Inflammatory macrophage (primary cell): ENCODE data around the gene ZNF320.
"Not testable (repeated sequence)": the region's sequence is repeated elsewhere in the genome, so short reads cannot be mapped to it uniquely, and the experiment has no call there.

Experiments used
- DNase-seq, 2 donors: peaks; one replicate each; pipeline ENCODE4 v3.0.0-alpha.2; 2020 to 2022
- total RNA-seq, 18 experiments: gene quantifications; one replicate each; lab custom pipeline; 2026; ENCODE audit warnings: mixed read lengths in 6 of 18, inconsistent platforms in 2 of 18; lab: John Stamatoyannopoulos, UW

Gene ZNF320
- total RNA-seq, result 6.4 to 36.3 (median 22.6) reads per million in 18 experiments

DNA sequence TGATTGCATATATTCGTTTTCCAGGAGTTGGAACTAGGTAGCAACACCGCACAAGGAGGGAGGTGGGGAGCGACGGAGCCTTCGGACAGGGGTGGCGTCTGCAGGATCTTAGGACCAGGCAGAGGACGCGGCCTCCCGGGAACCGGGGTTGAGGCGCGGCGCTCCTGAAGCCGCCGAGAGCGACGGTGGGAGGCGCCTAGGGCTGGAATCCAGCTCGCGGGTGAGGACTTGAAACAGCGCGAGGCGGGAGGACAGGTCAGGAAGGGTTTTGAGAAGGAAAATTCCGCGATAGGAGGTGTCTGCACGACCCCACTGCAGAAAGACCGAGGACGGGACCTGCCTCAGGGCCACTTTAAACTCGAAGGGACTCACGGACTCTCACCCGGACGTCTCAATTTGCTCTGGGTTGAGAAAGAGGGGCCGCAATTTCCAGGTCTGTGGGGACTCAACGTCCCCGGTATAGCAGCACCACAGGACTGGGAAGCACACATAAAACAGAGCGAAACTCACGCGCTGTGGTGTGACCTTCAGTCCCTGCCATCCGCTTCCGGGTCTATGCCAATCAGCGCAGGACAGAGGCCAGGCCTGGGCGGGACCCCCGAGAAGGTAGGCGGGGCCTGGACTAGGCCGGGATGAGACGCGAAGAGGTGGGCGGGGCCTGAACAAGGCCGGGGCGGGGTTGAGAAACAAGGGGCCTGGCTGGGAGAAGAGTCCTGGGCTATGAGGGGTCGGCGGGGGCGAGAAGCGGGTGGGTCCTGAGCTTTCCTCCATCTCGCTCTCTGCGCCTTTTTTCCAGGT is at the start of gene ZNF320:
Gene ZNF320 (minus strand): TSS at position 498 of the 798 bp plus-strand sequence. CDS start 7,380 bp downstream, outside the sequence.
- peak; percentile 97 to 98 for DNase-seq

DNA sequence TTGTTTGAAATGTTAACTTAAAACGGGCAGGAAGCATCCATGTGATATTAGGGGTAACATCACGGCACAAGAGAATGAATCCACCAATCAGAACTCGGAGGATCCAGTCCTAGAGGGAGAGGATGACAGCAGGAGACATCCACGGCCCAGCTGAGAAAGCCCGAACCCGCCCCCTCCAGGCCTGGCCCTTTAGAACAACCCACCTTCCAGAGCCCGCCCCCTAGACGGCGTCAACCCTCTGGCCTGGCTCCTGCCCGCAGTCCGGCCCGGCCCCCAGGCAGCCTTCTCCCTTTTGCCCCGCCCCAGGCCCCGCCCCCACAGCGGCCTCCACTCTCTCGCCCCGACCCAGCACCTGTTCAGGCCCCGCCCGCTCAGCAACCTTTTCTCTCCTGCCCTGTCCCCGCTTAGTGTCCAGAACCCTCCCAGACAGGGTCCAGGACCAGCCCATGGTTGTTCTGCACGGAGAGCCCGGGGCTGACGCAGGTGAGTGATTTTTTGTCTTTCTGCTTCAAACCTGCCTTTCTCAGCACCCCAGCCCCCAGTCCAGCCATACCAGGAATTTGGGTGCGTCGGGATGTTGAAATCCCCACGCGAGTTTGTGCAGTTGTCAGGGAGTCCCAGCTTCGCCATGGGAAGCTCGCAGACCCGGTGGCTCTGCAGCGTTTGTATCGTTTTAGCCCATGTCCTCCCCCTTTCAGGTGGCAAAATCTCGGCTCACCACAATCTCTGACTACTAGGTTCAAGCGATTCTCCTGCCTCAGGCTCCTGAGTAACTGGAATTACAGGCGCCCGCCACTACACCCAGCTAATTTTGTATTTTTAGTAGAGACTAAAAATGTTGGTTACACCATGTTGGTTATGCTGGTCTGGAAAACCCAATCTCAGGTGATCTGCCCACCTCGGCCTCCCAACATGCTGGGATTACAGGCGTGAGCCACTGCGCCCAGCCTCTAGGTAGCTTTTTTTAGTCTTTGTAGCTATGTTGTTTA is 49.2 kb upstream of the ZNF320 start:
- no peak for DNase-seq

DNA sequence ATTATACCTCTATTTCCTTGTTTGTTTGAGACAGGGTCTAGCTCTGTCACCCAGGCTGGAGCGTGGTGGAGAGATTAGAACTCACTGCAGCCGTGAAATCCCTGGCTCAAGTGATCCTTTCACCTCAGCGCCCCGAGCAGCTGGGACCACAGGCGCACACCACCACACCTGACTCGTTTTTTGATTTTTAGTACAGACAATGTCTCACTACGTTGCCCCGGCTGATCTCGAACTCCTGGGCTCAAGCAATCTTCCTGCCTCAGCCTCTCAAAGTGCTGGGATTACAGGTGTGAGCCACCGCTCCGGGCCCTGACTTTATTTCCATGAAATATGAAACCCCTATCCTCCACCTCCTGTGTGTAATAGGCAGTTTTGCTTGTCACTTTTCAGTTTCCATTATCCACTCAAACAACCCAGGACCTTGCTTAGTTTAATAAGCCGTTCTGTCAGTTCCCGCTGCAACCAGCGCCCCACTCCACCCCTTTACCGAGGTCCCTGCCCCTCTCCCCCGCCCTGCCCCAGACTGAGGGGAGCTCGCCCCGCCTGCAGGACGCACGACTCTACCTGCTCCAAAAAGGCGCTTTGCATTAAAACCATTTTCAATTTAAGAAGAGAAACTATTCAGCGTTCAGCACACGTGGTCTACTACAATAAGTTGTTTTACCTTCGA is 48.4 kb upstream of the ZNF320 start:
- DNase-seq, result no peak

DNA sequence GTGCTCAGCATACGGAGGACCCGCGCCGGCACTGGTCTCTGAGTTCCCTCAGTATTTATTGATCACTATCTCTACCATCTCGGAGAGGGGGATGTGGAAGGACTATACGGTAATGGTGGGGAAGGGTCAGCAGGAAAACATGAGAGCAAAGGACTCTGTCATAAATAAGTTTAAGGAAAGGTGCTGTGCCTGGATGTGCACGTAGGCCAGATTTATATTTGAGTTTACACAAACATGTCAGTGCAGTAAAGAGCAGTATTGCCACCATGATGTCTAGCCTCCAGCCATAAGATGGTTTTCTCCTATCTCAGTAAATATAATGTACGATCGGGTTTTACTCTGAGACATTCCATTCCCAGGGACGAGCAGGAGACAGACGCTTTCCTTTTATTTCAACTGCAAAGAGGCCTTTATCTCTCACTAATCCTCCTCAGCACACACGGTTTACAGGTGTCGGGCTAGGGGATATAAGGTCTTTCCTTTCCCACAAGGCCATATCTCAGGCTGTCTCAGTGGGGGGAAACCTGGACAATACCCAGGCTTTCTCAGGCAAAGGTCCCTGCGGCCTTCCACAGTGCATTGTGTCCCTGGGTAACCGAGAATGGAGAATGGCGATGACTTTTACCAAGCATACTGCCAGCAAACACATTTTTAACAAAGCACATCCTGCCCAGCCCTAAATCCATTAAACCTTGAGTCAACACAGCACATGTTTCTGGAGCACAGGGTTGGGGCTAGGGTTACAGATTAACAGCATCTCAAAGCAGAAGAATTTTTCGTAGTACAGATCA is 47.5 kb upstream of the ZNF320 start:
- not testable (repeated sequence) for DNase-seq

DNA sequence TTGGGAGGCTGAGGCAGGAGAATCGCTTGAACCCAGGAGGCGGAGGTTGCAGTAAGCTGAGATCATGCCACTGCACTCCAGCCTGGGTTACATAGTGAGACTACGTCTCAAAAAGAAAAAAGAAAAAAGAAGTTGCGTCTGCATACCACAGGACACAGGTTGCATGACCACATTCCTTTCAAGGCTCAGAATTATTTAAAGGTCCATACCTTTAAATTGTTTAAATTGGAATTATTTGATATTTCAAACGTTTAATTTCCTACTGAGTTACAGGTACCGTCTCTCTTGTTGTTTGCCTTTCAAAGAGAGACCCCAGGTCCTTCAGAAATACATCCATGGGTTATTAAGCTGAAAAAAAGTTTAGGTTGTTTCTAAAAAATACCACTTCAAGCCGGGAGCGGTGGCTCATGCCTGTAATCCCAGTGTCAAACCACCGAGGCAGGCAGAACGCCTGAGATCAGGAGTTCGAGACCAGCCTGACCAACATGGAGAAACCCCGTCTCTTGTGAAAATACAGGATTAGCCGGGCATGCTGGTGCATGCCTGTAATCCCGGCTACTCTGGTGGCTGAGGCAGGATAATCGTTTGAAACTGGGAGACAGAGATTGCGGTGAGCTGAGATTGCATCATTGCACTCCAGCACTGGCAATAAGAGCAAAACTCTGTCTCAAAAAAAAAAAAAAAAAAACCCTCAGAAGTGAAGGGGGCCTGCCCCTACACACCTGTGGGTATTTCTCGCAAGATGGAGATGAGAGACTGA is 46.6 kb upstream of the ZNF320 start:
- no peak for DNase-seq

DNA sequence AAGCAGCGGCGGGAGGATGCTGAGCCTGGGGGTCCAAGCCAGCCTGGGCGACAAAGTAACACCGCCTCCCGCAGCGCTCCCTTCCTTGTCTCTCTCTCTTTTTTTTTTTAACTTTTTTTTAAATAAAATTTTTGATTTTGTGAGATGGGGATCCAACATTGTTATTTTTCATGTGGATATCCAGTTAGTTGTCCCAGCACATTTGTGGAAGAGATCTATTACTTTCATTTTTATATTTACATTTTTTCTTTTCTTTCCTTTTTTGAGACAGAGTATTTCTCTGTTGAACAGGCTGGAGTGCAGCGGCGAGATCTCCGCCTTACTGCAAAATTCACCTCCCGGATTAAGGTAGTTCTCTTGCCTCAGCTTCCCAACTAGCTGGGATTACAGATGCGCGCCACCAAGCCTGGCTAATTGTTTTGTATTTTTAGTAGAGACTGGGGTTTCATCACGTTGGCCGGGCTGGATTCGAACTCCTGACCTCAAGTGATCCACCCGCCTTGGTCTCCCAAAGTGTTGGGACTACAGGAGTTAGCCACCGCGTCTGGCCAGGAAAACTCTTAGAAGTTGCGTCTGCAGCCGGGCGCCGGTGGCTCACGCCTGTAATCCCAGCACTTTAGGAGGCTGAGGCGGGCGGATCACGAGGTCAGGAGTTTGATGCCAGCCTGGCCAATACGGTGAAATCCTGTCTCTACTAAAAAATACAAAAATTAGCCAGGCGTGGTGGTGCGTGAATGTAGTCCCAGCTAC is 45.9 kb upstream of the ZNF320 start:
- no peak for DNase-seq

DNA sequence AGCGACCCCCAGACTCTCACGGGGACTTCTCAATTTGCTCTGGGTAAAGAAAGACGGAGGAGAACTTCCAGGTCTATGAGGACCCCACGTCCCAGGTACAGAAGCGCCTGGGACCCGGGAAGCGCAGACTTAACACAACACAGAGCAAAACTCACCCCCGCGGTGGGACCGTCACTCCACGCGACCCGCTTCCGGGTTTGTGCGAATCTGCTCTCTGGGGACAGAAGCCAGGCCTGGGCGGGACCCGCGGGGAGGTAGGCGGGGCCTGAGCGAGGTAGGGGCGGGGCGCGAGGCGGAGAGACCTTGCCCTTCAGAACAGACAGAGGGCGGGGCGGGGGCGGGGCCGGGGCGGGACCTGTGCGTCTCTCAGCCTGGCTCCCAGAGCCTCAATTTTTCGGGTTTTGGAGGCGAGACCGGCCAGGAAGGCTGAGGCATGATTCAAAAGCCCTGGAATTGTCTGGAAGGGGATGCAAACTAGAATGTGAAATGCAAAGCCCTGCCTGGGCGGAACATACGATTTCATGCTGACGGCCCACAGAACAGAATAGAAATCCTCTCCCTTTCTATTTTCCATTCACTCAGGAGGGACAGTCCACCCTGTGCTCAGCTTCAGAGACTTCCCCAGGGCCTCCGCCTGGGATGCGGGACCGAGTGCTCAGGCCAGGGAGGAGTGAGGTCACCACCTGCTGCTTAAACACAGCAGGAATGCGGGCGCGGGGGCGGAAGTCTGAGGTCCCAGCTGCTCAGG is 45.1 kb upstream of the ZNF320 start:
- peak; percentile 93 to 96 for DNase-seq

DNA sequence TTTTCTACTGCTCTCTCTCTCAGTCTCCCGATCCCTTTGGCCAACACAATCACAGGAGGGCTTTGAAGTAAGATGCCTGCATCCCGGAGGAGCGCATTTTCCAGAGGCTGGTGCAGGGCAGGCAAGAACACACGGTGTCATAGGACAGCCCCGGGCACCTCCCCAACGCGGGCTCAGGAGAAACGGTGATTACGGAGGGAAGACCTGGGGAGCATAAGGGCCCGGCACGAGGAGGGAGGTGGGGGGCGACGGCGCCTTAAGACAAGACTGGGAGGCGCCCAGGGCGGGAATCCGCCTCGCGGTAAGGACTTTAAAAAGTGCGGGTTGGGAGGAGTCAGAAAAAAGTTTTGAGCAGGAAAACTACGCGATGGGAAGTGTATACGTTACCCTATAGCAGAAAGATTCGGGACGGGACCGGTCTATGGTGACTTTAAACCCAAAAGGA is 44.5 kb upstream of the ZNF320 start:
- peak in 1 of 2 donors; percentile 22 for DNase-seq

DNA sequence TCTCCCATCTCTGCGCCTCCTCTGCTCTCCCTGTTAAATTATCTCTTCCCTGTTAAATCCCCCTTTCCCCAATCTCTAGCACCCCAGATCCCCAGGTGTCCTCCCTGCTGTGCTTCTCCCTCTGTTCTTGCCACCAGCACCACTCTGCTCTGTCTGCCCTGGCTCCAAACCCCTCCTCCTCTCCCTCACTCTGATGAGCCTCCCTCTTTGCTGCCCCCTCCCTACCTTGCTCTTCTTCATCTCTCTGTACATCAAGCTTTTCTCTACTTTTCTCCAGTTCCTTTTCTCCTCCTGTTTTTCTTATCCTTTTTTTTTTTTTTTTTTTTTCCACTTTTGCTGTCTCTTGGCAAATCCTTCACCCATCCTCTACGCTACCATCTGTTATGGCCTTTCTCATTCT is 44.1 kb upstream of the ZNF320 start:
- DNase-seq, result not testable (repeated sequence)

DNA sequence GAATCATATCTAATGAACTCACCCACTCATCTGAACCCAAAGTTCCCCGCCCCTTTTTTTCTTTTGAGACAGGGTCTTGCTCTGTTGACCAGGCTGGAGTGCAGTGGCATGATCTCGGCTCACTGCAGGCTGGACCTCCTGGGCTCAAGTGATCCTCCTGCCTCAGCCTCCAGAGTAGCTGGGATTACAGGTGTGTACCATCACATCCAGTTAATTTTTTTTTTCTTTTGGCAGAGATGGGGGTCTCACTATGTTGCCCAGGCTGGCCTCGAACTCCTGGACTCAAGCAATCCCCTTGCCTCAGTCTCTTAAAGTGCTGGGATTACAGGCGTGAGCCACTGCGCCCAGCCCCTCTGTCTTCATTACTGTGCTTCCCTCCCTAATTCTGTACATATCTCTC is 43.5 kb upstream of the ZNF320 start:
- not testable (repeated sequence) for DNase-seq

DNA sequence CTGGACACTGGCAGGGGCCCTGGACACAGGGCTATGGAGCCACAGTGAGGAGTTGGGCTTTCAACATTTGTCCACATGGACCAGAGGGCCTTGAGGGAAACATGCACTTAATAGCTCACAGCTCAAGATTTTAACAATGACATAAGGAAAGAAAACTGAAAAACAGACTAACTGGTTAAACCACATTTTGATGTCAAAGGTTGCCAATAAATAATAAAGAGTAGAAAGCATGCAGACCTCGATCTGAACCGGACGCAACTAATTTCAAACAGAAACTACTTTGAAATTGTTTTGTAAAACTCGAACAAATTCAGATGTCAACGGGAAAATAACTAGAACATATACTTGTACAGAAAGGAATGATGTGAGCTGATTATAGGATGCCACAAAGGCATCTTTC is 41.3 kb upstream of the ZNF320 start:
- no peak for DNase-seq

DNA sequence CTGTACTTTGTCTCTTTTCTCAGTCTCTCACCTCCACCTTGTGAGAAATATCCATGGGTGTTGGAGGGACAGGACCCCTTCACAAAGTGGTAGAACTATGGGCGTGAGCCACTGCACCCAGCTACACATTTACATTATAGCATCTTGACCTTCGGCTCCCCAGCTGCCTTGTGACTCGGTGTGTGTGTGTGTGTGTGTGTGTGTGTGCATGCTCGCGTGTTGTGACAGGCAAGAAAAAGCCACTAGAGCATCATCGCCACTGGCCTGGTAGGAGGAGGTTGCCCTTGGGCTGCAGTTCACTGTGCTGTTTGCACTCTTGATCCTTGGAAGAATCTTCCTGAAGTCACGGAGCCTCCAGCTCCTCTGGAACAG is 39.5 kb upstream of the ZNF320 start:
- DNase-seq, result no peak

DNA sequence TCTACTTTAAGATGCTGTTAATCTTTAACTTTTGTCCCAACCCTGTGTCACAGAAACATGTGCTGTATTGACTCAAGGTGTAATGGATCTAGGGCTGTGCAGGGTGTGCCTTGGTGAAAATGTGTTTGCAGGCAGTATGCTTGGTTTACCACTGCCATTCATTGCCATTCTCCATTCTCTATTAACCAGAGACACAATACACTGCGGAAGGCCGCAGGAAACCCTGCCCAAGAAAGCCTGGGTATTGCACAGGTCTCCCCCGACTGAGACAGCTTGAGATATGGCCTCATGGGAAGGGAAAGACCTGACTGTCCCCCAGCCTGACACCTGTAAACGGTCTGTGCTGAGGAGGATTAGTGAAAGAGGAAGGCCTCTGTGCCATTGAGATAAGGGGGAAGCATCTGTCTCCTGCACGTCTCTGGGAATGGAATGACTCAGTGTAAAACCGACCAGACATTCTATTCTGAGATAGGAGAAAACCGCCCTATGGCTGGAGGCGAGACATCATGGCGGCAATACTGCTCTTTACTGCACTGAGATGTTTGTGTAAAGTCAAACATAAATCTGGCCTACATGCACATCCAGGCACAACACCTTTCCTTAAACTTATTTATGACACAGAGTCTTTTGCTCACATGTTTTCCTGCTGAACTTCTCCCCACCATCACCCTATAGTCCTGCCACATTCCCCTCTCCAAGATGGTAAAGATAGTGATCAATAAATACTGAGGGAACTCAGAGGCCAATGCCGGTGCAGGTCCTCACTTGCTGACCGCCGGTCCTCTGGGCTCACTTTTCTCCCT is 38.9 kb upstream of the ZNF320 start:
- DNase-seq, result peak in 1 of 2 donors; percentile 21

DNA sequence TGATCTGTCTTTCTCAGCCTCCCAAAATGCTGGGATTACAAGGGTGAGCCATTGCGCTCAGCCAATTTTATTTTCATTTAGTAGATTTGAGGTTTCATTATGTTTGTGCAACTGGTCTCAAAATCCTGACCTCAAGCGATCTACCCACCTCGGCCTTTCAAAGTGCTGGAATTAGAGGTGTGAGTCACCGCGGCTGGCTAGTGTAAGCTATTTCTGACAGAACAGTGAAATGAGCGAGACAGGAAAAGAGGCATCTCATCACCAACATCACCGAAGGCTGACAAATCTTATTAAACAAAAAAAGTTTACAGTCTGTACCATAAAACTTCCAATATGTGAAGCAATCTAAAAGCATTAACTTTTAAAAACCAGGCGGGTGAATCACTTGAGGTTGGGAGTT is 38.0 kb upstream of the ZNF320 start:
- DNase-seq, result peak in 1 of 2 donors; percentile 57

DNA sequence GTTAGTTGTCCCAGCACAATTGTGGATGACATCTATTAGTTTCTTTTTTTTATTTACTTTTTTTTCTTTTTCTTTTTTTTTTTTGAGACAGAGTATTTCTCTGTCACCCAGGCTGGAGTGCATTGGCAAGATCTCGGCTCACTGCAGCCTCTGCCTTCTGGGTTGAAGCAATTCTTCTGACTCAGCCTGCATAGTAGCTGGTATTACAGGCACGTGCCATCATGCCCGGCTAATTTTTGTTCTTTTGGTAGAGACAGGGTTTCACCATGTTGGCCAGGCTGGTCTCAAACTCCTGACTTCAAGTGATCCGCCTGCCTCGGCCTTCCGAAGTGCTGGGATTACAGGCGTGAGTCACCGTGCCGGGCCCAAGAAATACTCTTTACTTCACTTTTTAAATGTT is 27.2 kb upstream of the ZNF320 start:
- peak; percentile 38 to 53 for DNase-seq

DNA sequence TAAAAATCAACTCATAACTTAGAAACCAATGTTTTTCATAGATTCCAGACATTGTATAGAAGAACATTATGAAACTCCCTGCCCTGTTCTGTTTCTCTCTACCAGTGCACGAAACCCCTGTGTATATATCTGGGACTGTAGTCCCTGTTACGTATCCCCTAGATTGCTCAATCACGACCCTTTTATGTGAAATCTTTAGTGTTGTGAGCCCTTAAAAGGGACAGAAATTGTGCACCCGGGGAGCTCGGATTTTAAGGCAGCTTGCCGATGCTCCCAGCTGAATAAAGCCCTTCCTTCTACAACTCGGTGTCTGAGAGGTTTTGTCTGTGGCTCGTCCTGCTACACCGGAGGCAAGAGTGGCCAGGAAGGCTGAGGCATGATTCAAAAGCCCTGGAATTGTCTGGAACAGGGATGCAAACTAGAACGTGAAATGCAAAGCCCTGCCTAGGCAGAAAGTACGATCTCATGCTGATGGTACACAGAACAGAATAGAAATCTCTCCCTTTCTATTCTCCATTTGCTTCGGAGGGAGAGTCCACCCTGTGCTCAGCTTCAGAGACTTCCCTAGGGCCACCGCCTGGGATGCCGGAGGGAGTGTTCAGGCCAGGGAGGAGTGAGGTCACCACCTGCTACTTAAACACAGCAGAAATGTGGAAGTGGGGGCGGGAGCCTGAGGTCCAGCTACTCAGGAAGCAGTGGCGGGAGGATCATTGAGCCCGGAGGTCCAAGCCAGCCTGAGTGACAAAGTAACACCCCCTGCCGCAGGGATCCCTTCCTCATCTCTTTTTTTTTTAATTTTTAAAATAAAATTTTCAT is 26.6 kb upstream of the ZNF320 start:
- DNase-seq, result peak; percentile 89 to 98
